Karpas-422 (cell line): ENCODE data around the gene RBM20. TPM values are rescaled to one million over a fixed set of nuclear protein-coding genes. Genes with fewer than 3 reads are reported as not detected.
"Not testable (repeated sequence)": the region's sequence is repeated elsewhere in the genome, so short reads cannot be mapped to it uniquely, and the experiment has no call there.

Experiments
- DNase-seq: peaks from one replicate; pipeline ENCODE4 v3.0.0-alpha.2; 2015
- H2AFZ ChIP-seq: fragments of 200-600 bp; sonication (generic); 2 replicates; pipeline ENCODE4 v1.6.1; 2014; ENCODE audit warnings: antibody characterized with exemption, low read length, mixed read lengths
- H3K27ac ChIP-seq: fragments of 200-600 bp; sonication (generic); 2 replicates; pipeline ENCODE4 v1.5.1; 2014; ENCODE audit warnings: mild to moderate bottlenecking, low read length, moderate library complexity
- H3K27me3 ChIP-seq: fragments of 200-600 bp; sonication (generic); 2 replicates; pipeline ENCODE4 v1.6.1; 2014; ENCODE audit warnings: low read length, mixed read lengths
- H3K36me3 ChIP-seq: fragments of 200-600 bp; sonication (generic); 2 replicates; pipeline ENCODE4 v1.6.1; 2014; ENCODE audit warnings: low read length, mixed read lengths; ENCODE audit not compliant: insufficient read depth
- H3K4me1 ChIP-seq: fragments of 200-600 bp; sonication (generic); 2 replicates; pipeline ENCODE4 v1.6.1; 2014; ENCODE audit warnings: mild to moderate bottlenecking, low read length, mixed read lengths
- H3K4me2 ChIP-seq: fragments of 200-600 bp; sonication (generic); 2 replicates; pipeline ENCODE4 v1.6.1; 2014; ENCODE audit warnings: low read length, low read depth, mild to moderate bottlenecking; ENCODE audit not compliant: poor library complexity, severe bottlenecking
- H3K4me3 ChIP-seq: fragments of 200-600 bp; sonication (generic); 2 replicates; pipeline ENCODE4 v1.5.1; 2014; ENCODE audit warnings: mild to moderate bottlenecking, antibody characterized with exemption, low read length, mixed read lengths
- H3K79me2 ChIP-seq: fragments of 200-600 bp; sonication (generic); 2 replicates; pipeline ENCODE4 v1.6.1; 2014; ENCODE audit warnings: mild to moderate bottlenecking, low read length, mixed read lengths
- H3K9ac ChIP-seq: fragments of 200-600 bp; sonication (generic); 2 replicates; pipeline ENCODE4 v1.6.0; 2014; ENCODE audit warnings: low read length
- H3K9me2 ChIP-seq: fragments of 200-600 bp; sonication (generic), shearing (Covaris generic); replicated peaks from 2 replicates; pipeline ENCODE4 v1.6.0; 2014; ENCODE audit warnings: mild to moderate bottlenecking, low read length, moderate library complexity; ENCODE audit not compliant: insufficient read depth
- H3K9me3 ChIP-seq: fragments of 300-700, 200-600 bp; sonication (generic); 2 replicates; pipeline ENCODE4 v1.6.1; 2014; ENCODE audit warnings: low read length, mixed read lengths
- H4K20me1 ChIP-seq: fragments of 200-600 bp; sonication (generic); 2 replicates; pipeline ENCODE4 v1.6.1; 2014; ENCODE audit warnings: mild to moderate bottlenecking, antibody characterized with exemption, low read length, low read depth; ENCODE audit not compliant: insufficient read depth
- total RNA-seq: library from RNA; depleted of rRNA; stranded (reverse); fragments of >200 nt; shearing (Covaris generic); gene quantifications from 2 replicates; pipeline ENCODE4 v1.2.3, GENCODE V29; 2014; ENCODE audit warnings: low replicate concordance

Gene RBM20
- total RNA-seq, 1 experiment from 2014 or later, result not detected

GRCh38 chr10:110865809-110866482, 221.8 kb downstream of the RBM20 start:
- Histone ChIP-seq H4K20me1 (no peaks in the 10 kb centered on the region), H3K9me2 (no peaks in the 10 kb centered on the region), H3K4me3 (peak overlapping the region; percentile 38; the same call in 1 of the 2 replicates), H3K9ac (0 out of 2 replicates have a peak overlapping the region, but pooled peaks have one; percentile 8), H3K4me1 (peaks cover 61% of the 10 kb centered on the region), H3K36me3 (no peaks in the 10 kb centered on the region), H3K27ac (peak overlapping the region; percentile 60), H3K9me3 (no peaks in the 10 kb centered on the region), H3K79me2 (no peaks in the 10 kb centered on the region), H3K27me3 (no peaks in the 10 kb centered on the region), H2AFZ (0 out of 2 replicates have a peak overlapping the region, but pooled peaks have one; percentile 1), H3K4me2 (peak overlapping the region; percentile 72)
- peak; percentile 71 for DNase-seq

DNA sequence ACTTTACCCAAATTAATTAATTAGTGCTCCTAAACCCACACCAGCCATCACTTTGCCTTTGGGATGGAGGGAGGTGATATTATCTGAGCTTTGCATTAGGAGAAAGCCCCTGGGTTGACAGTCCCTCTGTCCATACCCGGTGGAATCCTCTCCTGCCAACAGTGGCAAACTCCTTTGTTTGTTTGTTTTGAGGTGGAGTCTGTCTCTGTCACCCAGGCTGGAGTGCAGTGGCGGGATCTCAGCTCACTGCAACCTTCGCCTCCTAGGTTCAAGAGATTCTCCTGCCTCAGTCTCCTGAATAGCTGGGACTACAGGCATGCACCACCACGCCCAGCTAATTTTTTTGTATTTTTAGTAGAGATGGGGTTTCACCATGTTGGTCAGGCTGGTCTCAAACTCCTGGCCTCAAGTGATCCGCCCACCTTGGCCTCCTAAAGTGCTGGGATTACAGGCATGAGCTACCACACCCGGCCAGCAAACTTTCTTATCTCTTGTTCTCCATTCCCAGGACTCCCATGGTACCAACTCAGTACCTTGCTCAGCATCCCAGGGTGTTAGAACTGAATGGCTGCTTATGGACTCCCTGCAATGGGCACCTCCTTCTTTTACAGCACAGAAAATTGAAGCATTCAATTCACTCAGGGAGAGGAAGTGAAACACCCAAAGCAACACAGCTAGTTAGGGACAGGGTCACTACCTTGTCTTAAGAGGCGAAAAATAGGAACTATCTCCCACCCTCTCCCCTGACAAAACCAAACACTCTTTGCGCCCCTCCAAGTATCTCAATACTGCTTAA, 223.1 kb downstream of the RBM20 start:
- peak overlapping the region; percentile 55; the same call in 1 of the 2 replicates for H2AFZ ChIP-seq
- H3K36me3 ChIP-seq, H3K79me2 ChIP-seq, H3K27me3 ChIP-seq, H3K9me3 ChIP-seq, H4K20me1 ChIP-seq, H3K9me2 ChIP-seq: not testable (repeated sequence)
- peak overlapping the region; percentile 56 for H3K9ac ChIP-seq
- H3K4me3 ChIP-seq, result peak overlapping the region; percentile 53
- peaks cover 62% of the 10 kb centered on the region for H3K4me1 ChIP-seq
- DNase-seq, result peak; percentile 86
- peak overlapping the region; percentile 79 for H3K27ac ChIP-seq
- peak overlapping the region; percentile 72 for H3K4me2 ChIP-seq

- peak overlapping the region; percentile 56 for H3K9ac ChIP-seq
- peak overlapping the region; percentile 79 for H3K27ac ChIP-seq
- no peaks in the 10 kb centered on the region for H3K9me3 ChIP-seq
- H3K9me2 ChIP-seq, result no peaks in the 10 kb centered on the region
- H2AFZ ChIP-seq, result peak overlapping the region; percentile 55; the same call in 1 of the 2 replicates
- peak overlapping the region; percentile 53 for H3K4me3 ChIP-seq
- peaks cover 3% of the 10 kb centered on the region for H3K79me2 ChIP-seq
- peaks cover 68% of the 10 kb centered on the region for H3K4me1 ChIP-seq
- no peaks in the 10 kb centered on the region for H3K27me3 ChIP-seq
- H4K20me1 ChIP-seq, result no peaks in the 10 kb centered on the region
- no peaks in the 10 kb centered on the region for H3K36me3 ChIP-seq
- peak overlapping the region; percentile 72 for H3K4me2 ChIP-seq
- peak; percentile 65 for DNase-seq
These were observed 223.8 kb downstream of the RBM20 start for GRCh38 chr10:110867807-110868465.

DNA sequence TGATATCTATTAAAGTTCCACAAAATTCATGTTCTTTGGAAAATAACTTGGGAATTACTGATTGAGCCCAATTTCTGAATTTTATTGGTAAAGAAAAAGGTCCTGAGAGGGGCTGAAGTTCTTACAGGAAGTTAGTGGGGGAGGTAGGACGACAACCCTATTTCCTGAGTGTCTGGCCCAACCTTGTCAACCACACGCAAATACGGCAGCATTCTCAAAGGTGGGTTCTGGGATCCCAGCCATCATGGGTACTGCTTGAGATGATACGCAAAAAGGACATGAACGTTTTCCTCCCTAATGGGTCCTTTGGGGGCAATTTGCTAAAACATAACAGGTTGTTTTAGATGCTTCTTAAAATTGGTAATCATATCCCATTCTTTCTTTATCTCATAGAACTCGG, 224.8 kb downstream of the RBM20 start:
- Histone ChIP-seq H3K79me2 (peaks cover 13% of the 10 kb centered on the region), H3K9me2 (no peaks in the 10 kb centered on the region), H3K4me1 (peaks cover 78% of the 10 kb centered on the region), H3K9ac (no peak overlapping the region), H3K27me3 (no peaks in the 10 kb centered on the region), H3K9me3 (no peaks in the 10 kb centered on the region), H2AFZ (no peak overlapping the region), H3K36me3 (no peaks in the 10 kb centered on the region), H3K4me3 (no peak overlapping the region), H4K20me1 (no peaks in the 10 kb centered on the region), H3K4me2 (peak overlapping the region; percentile 72), H3K27ac (no peak overlapping the region)
- DNase-seq, result no peak

DNA sequence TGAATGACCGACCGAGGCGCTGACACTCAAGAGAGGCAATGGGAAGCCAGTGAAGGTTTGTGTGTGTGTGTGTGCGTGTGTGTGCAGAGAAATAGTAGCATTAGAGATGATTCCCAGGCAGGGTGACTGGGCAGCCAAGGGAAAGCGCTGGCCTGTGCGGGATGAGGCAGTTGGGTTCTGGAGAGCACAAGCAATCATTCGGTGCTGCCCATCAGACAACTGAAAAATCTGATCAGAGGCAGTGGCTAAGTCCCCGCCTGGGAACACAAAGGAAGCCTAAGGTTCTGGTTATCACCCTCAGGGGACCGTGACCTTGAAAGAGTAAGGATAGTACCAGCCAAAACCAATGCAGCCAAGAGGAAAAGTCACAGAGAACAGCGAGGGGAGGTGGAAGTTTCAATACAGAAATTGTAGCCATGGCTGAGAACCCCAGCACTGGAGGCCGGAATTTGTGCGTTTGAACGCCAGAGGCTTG, 226.7 kb downstream of the RBM20 start:
- no peak for DNase-seq
- Histone ChIP-seq H3K36me3 (0 out of 2 replicates have a peak, but pooled peaks cover 2% of the 10 kb centered on the region), H3K9me2 (no peaks in the 10 kb centered on the region), H3K4me2 (peak overlapping the region; percentile 95), H3K9me3 (no peaks in the 10 kb centered on the region), H3K4me1 (peaks cover 75% of the 10 kb centered on the region), H3K79me2 (peaks cover 30% of the 10 kb centered on the region), H4K20me1 (no peaks in the 10 kb centered on the region), H3K27me3 (no peaks in the 10 kb centered on the region), H2AFZ (peak overlapping the region; percentile 50; the same call in 1 of the 2 replicates), H3K4me3 (peak overlapping the region; percentile 67), H3K9ac (peak overlapping the region; percentile 83), H3K27ac (peak overlapping the region; percentile 86; the same call in 1 of the 2 replicates)

- H3K79me2 ChIP-seq, result peaks cover 37% of the 10 kb centered on the region
- peak within 1 kb of the TSS; percentile 56 for H2AFZ ChIP-seq
- peak within 1 kb of the TSS; percentile 67 for H3K4me3 ChIP-seq
- peak within 1 kb of the TSS; percentile 95 for H3K4me2 ChIP-seq
- peaks cover 68% of the 10 kb centered on the region for H3K4me1 ChIP-seq
- no peaks in the 10 kb centered on the region for H3K27me3 ChIP-seq
- peaks cover 6% of the 10 kb centered on the region; the same call in 1 of the 2 replicates for H3K36me3 ChIP-seq
- peak within 1 kb of the TSS; percentile 83 for H3K9ac ChIP-seq
- no peaks in the 10 kb centered on the region for H4K20me1 ChIP-seq
- peak within 1 kb of the TSS; percentile 86 for H3K27ac ChIP-seq
- no peaks in the 10 kb centered on the region for H3K9me2 ChIP-seq
- DNase-seq, result peak; percentile 97
- no peaks in the 10 kb centered on the region for H3K9me3 ChIP-seq
These were observed 227.4 kb downstream of the RBM20 start, which contains the start of gene PDCD4 for GRCh38 chr10:110871298-110872084. Gene PDCD4 (plus strand): TSS chr10:110871928. CDS start chr10:110876028, 4,100 bp downstream.

GRCh38 chr10:110872145-110872983, 228.2 kb downstream of the RBM20 start:
- peak overlapping the region; percentile 95 for H3K4me2 ChIP-seq
- no peaks in the 10 kb centered on the region for H3K9me3 ChIP-seq
- peaks cover 6% of the 10 kb centered on the region; the same call in 1 of the 2 replicates for H3K36me3 ChIP-seq
- H3K4me1 ChIP-seq, result peaks cover 59% of the 10 kb centered on the region
- H3K9ac ChIP-seq, result peak overlapping the region; percentile 83
- H3K27me3 ChIP-seq, result no peaks in the 10 kb centered on the region
- peak overlapping the region; percentile 86 for H3K27ac ChIP-seq
- no peaks in the 10 kb centered on the region for H3K9me2 ChIP-seq
- H3K79me2 ChIP-seq, result peaks cover 37% of the 10 kb centered on the region
- peak; percentile 91 for DNase-seq
- peak overlapping the region; percentile 56; the same call in 1 of the 2 replicates for H2AFZ ChIP-seq
- peak overlapping the region; percentile 67 for H3K4me3 ChIP-seq
- no peaks in the 10 kb centered on the region for H4K20me1 ChIP-seq
